ENCODE data around the gene TJP2. TPM values are rescaled to one million over a fixed set of nuclear protein-coding genes. Genes with fewer than 3 reads are reported as not detected.
"Not testable (repeated sequence)": the region's sequence is repeated elsewhere in the genome, so short reads cannot be mapped to it uniquely, and the experiment has no call there.

Gene TJP2
- polyA plus RNA-seq, 1 donor from 2014 or later: 3.1 TPM

GRCh38 chr9:69157751-69158466 lies 16.2 kb upstream of the TJP2 start:
- TF ChIP-seq MXI1 (conservative IDR thresholded peaks at IDR 0.05; ENCODE audit: poor library complexity, severe bottlenecking): no peak
- TF ChIP-seq RAD21 (conservative IDR thresholded peaks at IDR 0.05): no peak
- no peak for TF ChIP-seq SMC3 (conservative IDR thresholded peaks at IDR 0.05; ENCODE audit: poor library complexity)
- no peak for TF ChIP-seq TAF1 (IDR thresholded peaks at IDR 0.05; ENCODE audit: low read depth)
- no peak for TF ChIP-seq EZH2 (IDR thresholded peaks at IDR 0.05; ENCODE audit: borderline replicate concordance, insufficient read depth, low read length, poor library complexity, severe bottlenecking)
- no peak for TF ChIP-seq REST (IDR thresholded peaks at IDR 0.05; ENCODE audit: borderline replicate concordance)
- TF ChIP-seq POLR2AphosphoS5 (IDR thresholded peaks at IDR 0.05): no peak
- TF ChIP-seq EP300 (conservative IDR thresholded peaks at IDR 0.05; ENCODE audit: poor library complexity, severe bottlenecking): no peak
- TF ChIP-seq CTCF (IDR thresholded peaks at IDR 0.05; ENCODE audit: poor library complexity, severe bottlenecking): no peak
- H3K36me3 ChIP-seq (ENCODE audit: insufficient read depth, low read length): no peaks in the 10 kb centered on the region
- no peak overlapping the region for H2AFZ ChIP-seq (ENCODE audit: low read depth, low read length)

GRCh38 chr9:69158471-69158870 lies 15.6 kb upstream of the TJP2 start:
- H3K27me3 ChIP-seq (ENCODE audit: insufficient read depth, low read depth, low read length): no peaks in the 10 kb centered on the region
- H3K27ac ChIP-seq (ENCODE audit: low read length): no peak overlapping the region
- no peaks in the 10 kb centered on the region for H3K79me2 ChIP-seq (replicated peaks; ENCODE audit: insufficient read depth, low read length)
- TF ChIP-seq RAD21 (conservative IDR thresholded peaks at IDR 0.05) (no peak), TAF1 (IDR thresholded peaks at IDR 0.05; ENCODE audit: low read depth) (no peak), EP300 (conservative IDR thresholded peaks at IDR 0.05; ENCODE audit: poor library complexity, severe bottlenecking) (no peak), POLR2AphosphoS5 (IDR thresholded peaks at IDR 0.05) (no peak), CTCF (IDR thresholded peaks at IDR 0.05; ENCODE audit: poor library complexity, severe bottlenecking) (no peak), EZH2 (IDR thresholded peaks at IDR 0.05; ENCODE audit: borderline replicate concordance, insufficient read depth, low read length, poor library complexity, severe bottlenecking) (no peak), REST (IDR thresholded peaks at IDR 0.05; ENCODE audit: borderline replicate concordance) (no peak), SMC3 (conservative IDR thresholded peaks at IDR 0.05; ENCODE audit: poor library complexity) (no peak), MXI1 (conservative IDR thresholded peaks at IDR 0.05; ENCODE audit: poor library complexity, severe bottlenecking) (no peak)
- H3K9me3 ChIP-seq (ENCODE audit: low read length): no peaks in the 10 kb centered on the region
- no peaks in the 10 kb centered on the region for H3F3A ChIP-seq (ENCODE audit: insufficient read depth, low read length, poor library complexity, severe bottlenecking)
- no peak overlapping the region for H2AFZ ChIP-seq (ENCODE audit: low read depth, low read length)
- H4K20me1 ChIP-seq (ENCODE audit: insufficient read depth): no peaks in the 10 kb centered on the region
- H3K4me2 ChIP-seq (ENCODE audit: low read length): no peak overlapping the region
- H3K9ac ChIP-seq (ENCODE audit: low read length): no peak overlapping the region
- no peaks in the 10 kb centered on the region for H3K9me2 ChIP-seq (ENCODE audit: insufficient read depth, low read length)
- H3K36me3 ChIP-seq (ENCODE audit: insufficient read depth, low read length): no peaks in the 10 kb centered on the region
- H3K4me3 ChIP-seq (ENCODE audit: low read length): no peak overlapping the region

More at GRCh38 chr9:69157751-69158466, 16.2 kb upstream of the TJP2 start:
- Histone ChIP-seq H3K9me2 (ENCODE audit: insufficient read depth, low read length) (no peaks in the 10 kb centered on the region), H3K4me2 (ENCODE audit: low read length) (no peak overlapping the region), H3K4me3 (ENCODE audit: low read length) (no peak overlapping the region), H3K9me3 (ENCODE audit: low read length) (no peaks in the 10 kb centered on the region), H4K20me1 (ENCODE audit: insufficient read depth) (no peaks in the 10 kb centered on the region), H3K9ac (ENCODE audit: low read length) (no peak overlapping the region), H3K27me3 (ENCODE audit: insufficient read depth, low read depth, low read length) (no peaks in the 10 kb centered on the region), H3F3A (ENCODE audit: insufficient read depth, low read length, poor library complexity, severe bottlenecking) (no peaks in the 10 kb centered on the region), H3K27ac (ENCODE audit: low read length) (no peak overlapping the region), H3K79me2 (replicated peaks; ENCODE audit: insufficient read depth, low read length) (no peaks in the 10 kb centered on the region)

- not testable (repeated sequence) for H3K36me3 ChIP-seq (ENCODE audit: insufficient read depth, low read length); H3K4me2 ChIP-seq (ENCODE audit: low read length); H3K27ac ChIP-seq (ENCODE audit: low read length)
Measured at GRCh38 chr9:69164573-69164972, 9.5 kb upstream of the TJP2 start.

More at GRCh38 chr9:69164573-69164972, 9.5 kb upstream of the TJP2 start:
- not testable (repeated sequence) for H3K9me2 ChIP-seq (ENCODE audit: insufficient read depth, low read length); H3F3A ChIP-seq (ENCODE audit: insufficient read depth, low read length, poor library complexity, severe bottlenecking); H3K4me3 ChIP-seq (ENCODE audit: low read length); H4K20me1 ChIP-seq (ENCODE audit: insufficient read depth); H2AFZ ChIP-seq (ENCODE audit: low read depth, low read length); H3K79me2 ChIP-seq (replicated peaks; ENCODE audit: insufficient read depth, low read length); H3K9ac ChIP-seq (ENCODE audit: low read length); H3K27me3 ChIP-seq (ENCODE audit: insufficient read depth, low read depth, low read length); H3K9me3 ChIP-seq (ENCODE audit: low read length)

Data from neural cell (in vitro differentiated cells).